ENCODE results near the gene RNF13. TPM values are rescaled to one million over a fixed set of nuclear protein-coding genes. Genes with fewer than 3 reads are reported as not detected.
A peak's percentile ranks its signal among the peaks of the same experiment; 100 is the strongest.

The RNF13 gene, protein sequence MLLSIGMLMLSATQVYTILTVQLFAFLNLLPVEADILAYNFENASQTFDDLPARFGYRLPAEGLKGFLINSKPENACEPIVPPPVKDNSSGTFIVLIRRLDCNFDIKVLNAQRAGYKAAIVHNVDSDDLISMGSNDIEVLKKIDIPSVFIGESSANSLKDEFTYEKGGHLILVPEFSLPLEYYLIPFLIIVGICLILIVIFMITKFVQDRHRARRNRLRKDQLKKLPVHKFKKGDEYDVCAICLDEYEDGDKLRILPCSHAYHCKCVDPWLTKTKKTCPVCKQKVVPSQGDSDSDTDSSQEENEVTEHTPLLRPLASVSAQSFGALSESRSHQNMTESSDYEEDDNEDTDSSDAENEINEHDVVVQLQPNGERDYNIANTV
- polyA plus RNA-seq (ENCODE audit: low read depth in 6 of 6): 100 to 1,000 TPM; 162 to 235 (median 220) TPM

DNA sequence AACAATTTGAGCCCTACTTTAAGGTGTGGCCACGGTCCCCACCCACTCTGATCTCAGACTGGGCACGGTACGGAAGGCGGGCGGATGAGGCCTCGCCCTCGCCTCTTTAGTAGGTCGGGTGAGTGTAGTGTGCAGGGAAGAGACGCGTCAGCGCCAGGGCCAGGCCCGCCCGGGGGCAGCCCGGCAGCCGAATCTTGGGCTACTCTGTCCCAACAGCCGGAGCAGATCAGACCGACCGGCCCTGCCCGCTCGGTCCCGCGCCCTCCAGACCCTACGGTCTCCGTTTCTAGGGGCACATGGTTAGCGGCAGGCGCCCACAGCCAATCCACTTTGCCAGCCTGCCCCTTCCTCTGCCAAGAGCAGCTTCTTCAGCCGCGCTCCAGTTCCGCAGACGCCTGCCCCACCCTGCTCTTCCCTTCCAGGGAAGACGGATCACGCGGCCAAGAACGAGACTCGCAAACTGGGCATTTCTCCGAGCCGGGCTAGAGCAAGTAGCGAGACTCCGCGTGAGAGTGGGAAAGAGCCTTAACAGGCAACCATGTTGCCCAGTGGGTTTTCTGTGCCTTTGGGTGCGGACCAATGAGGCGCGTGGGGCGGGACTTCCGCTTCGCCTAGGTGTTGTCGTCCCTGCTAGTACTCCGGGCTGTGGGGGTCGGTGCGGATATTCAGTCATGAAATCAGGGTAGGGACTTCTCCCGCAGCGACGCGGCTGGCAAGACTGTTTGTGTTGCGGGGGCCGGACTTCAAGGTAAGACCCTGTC lies at the start of gene RNF13:
Gene RNF13, plus strand, starts transcription at position 610 of the 761 bp plus-strand sequence. CDS start 32,812 bp downstream, outside the sequence.
- Mint-ChIP-seq H3K9me3 (no peaks in the 10 kb centered on the region), H3K4me1 (peaks cover 48 to 54% (median 49%) of the 10 kb centered on the region in 3 donors), H3K27me3 (no peaks in the 10 kb centered on the region), H3K27ac (peak within 1 kb of the TSS; percentile 92 to 100 (median 98)), H3K4me3 (peak within 1 kb of the TSS; percentile 94 to 100 (median 100)), H3K36me3 (peaks cover 0 to 4% of the 10 kb centered on the region in 2 donors)
- ATAC-seq (ENCODE audit: low read depth in 2 of 2) (peak; percentile 91 to 93), DNase-seq (peak; percentile 91)

DNA sequence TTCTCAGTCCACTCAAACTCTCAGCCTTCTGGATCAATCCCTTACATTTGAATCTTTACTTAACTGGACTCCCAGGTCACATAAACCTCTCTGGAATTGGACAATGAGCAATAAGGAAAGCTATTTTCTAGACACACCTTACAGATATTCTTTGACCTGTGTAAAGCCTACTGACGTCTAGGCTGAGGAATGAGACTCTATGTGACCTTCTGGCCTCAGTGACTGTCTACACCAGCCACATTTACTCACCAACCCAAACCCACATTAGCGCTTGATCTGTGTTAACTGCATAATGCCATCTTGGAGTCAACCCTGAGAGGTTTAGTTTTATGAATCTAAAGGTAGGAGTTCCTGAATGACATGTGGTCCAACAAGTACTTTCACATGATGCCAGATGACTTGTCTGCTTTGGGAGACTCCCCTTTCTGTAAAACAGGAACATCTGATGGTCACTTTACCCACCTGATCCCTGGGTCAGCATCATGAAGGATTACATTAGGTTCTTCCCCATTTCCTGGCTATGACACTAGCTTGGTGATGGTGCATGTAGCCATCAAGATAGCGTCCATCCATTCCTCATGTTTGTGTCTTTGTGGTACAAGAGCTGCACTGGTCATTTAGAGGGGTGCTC lies 49.3 kb upstream of the RNF13 start:
- Mint-ChIP-seq H3K4me1 (no peaks in the 10 kb centered on the region), H3K4me3 (no peak overlapping the region), H3K36me3 (no peaks in the 10 kb centered on the region), H3K9me3 (no peaks in the 10 kb centered on the region), H3K27me3 (peaks cover 0 to 26% (median 13%) of the 10 kb centered on the region in 3 donors), H3K27ac (no peak overlapping the region)
- ATAC-seq (ENCODE audit: low read depth in 2 of 2) (no peak), DNase-seq (no peak)

DNA sequence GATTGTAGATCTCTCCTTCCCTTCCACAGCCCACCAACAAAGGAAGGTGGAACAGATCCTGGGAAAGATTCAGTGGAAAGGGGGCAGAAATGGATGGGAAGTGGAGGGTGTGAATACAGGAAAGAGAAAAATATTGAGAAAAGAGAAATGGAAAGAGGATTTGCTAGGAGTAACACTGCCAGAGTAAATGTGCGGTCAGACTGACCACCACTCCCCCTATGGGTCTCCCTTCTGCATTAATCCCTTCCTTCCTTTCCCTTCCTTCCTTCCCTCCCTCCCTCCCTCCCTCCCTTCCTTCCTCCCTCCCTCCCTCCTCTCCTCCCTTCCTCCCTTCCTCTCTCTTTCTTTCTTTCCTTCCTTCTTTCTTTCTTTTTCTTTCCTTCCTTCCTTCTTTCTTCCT lies 48.7 kb upstream of the RNF13 start:
- Mint-ChIP-seq H3K9me3 (no peaks in the 10 kb centered on the region), H3K27me3 (peaks cover 0 to 26% (median 9%) of the 10 kb centered on the region in 3 donors), H3K36me3 (no peaks in the 10 kb centered on the region), H3K4me1 (no peaks in the 10 kb centered on the region), H3K27ac (peak overlapping the region in 1 of 6 donors; percentile 52), H3K4me3 (no peak overlapping the region)
- DNase-seq (no peak), ATAC-seq (ENCODE audit: low read depth in 2 of 2) (no peak)

DNA sequence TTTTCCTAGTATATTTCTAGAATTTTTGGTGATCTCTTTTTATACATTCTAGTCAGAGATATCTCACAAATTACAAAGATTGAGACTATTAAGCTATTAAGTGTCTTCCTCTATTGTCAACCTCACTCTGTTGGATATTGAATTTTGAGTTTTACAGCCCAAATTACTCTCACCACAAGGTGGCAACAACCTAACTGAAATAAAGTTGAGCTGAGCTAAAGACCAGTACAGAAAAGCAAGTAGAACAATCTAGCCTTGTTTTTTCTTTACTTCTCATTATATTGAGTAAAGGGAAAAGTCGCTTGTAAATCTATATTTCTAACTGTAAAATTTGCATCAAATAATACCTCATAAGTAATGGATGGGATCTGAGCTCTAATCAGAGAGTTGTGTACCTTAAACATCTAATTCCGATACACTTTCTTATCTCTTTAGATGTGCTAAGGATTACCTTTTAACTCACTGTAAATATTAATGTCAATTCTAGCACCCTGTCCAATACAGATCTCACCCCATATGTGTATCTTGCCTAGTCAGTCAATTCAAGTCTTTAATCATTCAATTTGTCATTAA lies 47.2 kb upstream of the RNF13 start:
- peak overlapping the region in 1 of 6 donors; percentile 14 for H3K27ac Mint-ChIP-seq

DNA sequence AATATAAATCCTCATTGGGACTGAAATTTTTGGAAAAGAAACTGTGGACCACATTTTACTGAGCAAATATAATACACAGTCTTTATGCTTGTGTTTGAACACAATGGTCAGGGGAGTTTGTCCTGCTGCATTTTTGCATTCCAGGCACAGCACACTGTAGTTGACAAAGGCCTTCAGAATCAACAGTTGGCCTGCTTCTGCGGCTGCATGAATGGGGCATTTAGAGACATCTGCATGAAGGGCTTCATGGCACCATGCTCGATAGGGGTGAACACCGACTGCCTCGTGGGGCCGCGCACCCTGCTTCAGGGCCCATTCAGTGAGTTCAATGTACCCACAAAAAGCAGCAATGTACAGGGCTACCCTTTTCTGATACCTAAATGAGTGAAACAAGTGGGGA lies 45.3 kb upstream of the RNF13 start:
- Mint-ChIP-seq H3K9me3 (no peaks in the 10 kb centered on the region), H3K27me3 (peaks cover 5 to 26% (median 10%) of the 10 kb centered on the region in 3 donors), H3K27ac (peak overlapping the region in 1 of 6 donors; percentile 80), H3K4me1 (peaks cover 0 to 10% (median 0%) of the 10 kb centered on the region in 3 donors), H3K4me3 (no peak overlapping the region), H3K36me3 (no peaks in the 10 kb centered on the region)
- ATAC-seq (ENCODE audit: low read depth in 2 of 2): no peak
- no peak for DNase-seq

More for the DNA sequence above, 47.2 kb upstream of the RNF13 start:
- Mint-ChIP-seq H3K36me3 (no peaks in the 10 kb centered on the region), H3K4me1 (no peaks in the 10 kb centered on the region), H3K27me3 (peaks cover 0 to 22% (median 5%) of the 10 kb centered on the region in 3 donors), H3K9me3 (no peaks in the 10 kb centered on the region), H3K4me3 (no peak overlapping the region)
- DNase-seq (peak; percentile 25), ATAC-seq (ENCODE audit: low read depth in 2 of 2) (peak; percentile 41 to 55)

DNA sequence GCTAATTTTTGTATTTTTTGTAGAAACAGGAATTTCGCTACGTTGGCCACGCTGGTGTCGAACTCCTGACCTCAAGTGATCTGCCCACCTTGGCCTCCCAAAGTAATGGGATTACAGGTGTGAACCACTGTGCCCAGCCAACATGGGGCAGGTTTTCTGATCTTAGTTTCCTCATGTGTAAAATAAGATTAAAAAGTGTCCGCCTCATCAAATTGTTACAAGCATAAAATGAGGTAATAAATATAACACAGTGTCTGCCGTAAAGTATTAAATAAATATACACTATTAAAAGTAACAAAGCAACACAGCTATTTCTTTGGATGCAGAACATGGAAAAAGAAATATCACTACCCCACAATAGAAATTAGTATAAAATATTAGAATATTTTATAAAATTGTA lies 44.3 kb upstream of the RNF13 start:
- Mint-ChIP-seq H3K27ac (no peak overlapping the region), H3K4me1 (peaks cover 0 to 10% (median 0%) of the 10 kb centered on the region in 3 donors), H3K9me3 (no peaks in the 10 kb centered on the region), H3K36me3 (no peaks in the 10 kb centered on the region), H3K4me3 (no peak overlapping the region), H3K27me3 (peaks cover 5 to 26% (median 10%) of the 10 kb centered on the region in 3 donors)
- DNase-seq (no peak), ATAC-seq (ENCODE audit: low read depth in 2 of 2) (no peak)

DNA sequence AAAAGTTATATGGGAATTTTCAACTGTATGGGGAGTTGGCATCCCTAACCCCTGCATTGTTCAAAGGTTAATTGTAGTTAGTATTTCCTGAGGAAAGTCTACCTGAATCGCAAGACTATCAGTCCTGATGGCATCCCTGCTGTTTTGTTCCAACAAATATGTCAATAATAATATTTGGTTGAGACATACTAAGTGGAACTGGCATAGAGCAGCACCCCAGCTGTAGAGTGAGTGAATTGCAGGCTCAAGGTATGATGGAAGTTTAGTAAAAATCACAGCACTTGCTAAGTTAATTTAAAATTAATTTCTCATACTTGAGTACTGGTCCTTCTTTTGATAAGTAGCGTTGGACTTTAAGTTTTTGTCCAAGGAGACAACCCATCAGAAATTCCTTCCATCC lies 42.8 kb upstream of the RNF13 start:
- DNase-seq (no peak), ATAC-seq (ENCODE audit: low read depth in 2 of 2) (no peak)
- Mint-ChIP-seq H3K27me3 (peaks cover 5 to 26% (median 10%) of the 10 kb centered on the region in 3 donors), H3K9me3 (no peaks in the 10 kb centered on the region), H3K4me1 (peaks cover 0 to 10% (median 0%) of the 10 kb centered on the region in 3 donors), H3K27ac (no peak overlapping the region), H3K36me3 (no peaks in the 10 kb centered on the region), H3K4me3 (no peak overlapping the region)

DNA sequence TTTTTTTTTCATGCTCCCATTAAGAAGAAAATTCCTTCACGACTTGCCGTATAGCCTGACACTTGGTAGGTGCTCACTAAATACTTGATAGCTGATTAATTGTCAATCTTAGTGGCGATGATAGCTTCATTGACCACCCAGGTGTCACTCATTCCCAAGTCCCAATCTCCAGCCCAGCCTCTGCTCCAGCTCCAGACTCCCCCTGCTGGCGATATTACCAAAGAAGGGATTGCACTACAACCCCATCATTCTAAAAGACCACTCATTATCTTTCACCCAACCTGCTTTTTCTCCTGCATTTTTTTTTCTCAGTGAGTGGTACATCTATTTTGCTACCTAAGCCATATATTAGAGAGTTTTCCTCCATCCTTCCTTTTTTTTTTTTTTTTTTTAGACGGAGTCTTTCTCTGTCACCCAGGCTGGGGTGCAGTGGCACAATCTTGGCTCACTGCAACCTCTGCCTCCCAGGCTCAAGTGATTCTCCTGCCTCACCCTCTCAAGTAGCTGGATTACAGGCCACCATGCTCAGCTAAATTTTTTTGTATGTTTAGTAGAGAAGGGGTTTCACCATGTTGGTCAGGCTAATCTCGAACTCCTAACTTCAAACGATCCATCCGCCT lies 41.3 kb upstream of the RNF13 start:
- H3K27ac Mint-ChIP-seq: peak overlapping the region in 1 of 6 donors; percentile 57
- peaks cover 0 to 19% (median 10%) of the 10 kb centered on the region in 3 donors for H3K27me3 Mint-ChIP-seq
- no peak overlapping the region for H3K4me3 Mint-ChIP-seq
- ATAC-seq (ENCODE audit: low read depth in 2 of 2) (peak in 1 of 2 donors; percentile 50), DNase-seq (no peak)
- no peaks in the 10 kb centered on the region for H3K9me3 Mint-ChIP-seq
- H3K36me3 Mint-ChIP-seq: no peaks in the 10 kb centered on the region
- peaks cover 0 to 10% (median 0%) of the 10 kb centered on the region in 3 donors for H3K4me1 Mint-ChIP-seq

DNA sequence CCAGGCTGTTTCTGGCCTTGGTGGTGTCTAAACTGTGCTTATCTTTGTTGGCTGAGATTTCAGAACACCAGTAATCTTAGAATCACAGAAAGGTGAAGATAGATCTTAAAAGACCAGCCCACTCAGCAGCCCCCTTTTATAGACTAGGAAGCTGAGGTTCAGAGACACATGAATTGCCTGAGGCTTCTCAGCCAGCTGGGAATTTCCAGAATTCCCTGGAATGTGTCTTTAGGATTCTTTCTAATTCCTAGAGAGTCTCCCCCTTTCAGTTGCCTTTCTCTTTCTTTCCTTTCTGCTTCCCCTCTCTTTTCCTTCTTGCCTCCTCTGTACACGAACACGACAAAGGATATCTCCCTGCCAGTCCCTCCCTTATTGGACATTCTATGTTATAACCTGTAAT lies 40.2 kb upstream of the RNF13 start:
- Mint-ChIP-seq H3K36me3 (no peaks in the 10 kb centered on the region), H3K4me3 (no peak overlapping the region), H3K27ac (no peak overlapping the region), H3K9me3 (no peaks in the 10 kb centered on the region), H3K27me3 (peaks cover 0 to 18% (median 15%) of the 10 kb centered on the region in 3 donors), H3K4me1 (peaks cover 0 to 15% (median 0%) of the 10 kb centered on the region in 3 donors)
- ATAC-seq (ENCODE audit: low read depth in 2 of 2): no peak
- DNase-seq: no peak

DNA sequence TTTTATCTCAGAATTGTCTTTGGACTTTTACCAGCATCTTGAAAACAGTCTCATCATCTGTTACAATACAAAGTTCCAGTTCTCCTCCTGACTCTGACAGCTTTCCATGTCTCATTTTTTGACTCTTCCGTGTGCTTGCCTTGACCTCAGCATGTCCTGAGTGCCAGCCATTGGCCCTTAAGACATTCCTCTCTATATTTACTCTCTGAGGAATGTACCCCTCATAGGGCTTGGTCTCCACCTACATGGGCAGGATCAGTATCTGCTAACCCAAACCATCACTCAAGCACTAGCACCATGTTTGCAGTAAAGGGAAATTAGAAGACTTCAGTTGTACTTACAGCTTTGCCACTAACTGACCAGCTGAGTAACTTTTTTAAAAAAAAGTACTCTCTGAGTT lies 36.8 kb upstream of the RNF13 start:
- Mint-ChIP-seq H3K27ac (peak overlapping the region in 1 of 6 donors; percentile 18), H3K27me3 (peaks cover 0 to 15% (median 7%) of the 10 kb centered on the region in 3 donors), H3K9me3 (no peaks in the 10 kb centered on the region), H3K4me1 (peaks cover 10 to 33% (median 16%) of the 10 kb centered on the region in 3 donors), H3K4me3 (no peak overlapping the region), H3K36me3 (no peaks in the 10 kb centered on the region)
- no peak for ATAC-seq (ENCODE audit: low read depth in 2 of 2)
- no peak for DNase-seq

DNA sequence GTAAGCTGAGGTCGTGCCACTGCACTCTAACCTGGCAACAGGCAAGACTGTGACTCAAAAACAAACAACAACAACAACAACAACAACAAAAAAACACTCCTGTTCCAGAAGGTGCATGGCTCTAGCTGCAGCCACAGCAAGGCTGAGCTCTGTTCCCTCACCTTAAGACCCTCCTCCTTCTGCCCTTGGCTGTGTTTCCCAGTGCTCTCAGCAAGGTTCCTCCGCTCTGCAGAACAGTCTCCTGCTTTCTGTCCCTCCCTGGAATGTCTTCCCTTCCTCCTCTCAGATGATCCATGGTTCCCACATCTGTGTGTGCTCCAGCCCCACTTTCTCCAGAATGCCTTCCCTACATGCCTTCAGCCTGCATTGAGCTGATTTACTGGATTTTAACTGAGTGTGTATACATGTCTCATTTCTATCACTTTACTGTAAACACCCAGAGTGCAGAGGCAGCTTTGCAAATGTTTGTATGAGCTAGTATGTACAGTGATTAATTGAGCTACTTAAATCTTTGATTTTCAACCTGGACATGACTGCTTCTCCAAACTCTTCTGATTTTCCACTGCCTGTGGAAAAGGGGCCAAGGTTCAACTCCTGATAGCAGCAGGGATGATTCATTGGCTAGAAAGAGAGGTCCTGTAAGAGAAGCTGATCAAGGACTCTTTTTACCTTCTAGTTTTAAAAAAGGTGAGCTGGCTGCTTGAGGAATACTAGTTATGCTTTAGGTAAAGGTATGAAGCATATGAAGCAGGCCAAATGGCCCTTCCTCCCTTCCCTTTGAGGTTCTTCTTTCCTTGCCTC lies 35.4 kb upstream of the RNF13 start:
- Mint-ChIP-seq H3K4me1 (peaks cover 17 to 29% (median 28%) of the 10 kb centered on the region in 3 donors), H3K27ac (no peak overlapping the region), H3K27me3 (peaks cover 0 to 9% (median 0%) of the 10 kb centered on the region in 3 donors), H3K9me3 (no peaks in the 10 kb centered on the region), H3K4me3 (no peak overlapping the region), H3K36me3 (no peaks in the 10 kb centered on the region)
- ATAC-seq (ENCODE audit: low read depth in 2 of 2): no peak
- no peak for DNase-seq

DNA sequence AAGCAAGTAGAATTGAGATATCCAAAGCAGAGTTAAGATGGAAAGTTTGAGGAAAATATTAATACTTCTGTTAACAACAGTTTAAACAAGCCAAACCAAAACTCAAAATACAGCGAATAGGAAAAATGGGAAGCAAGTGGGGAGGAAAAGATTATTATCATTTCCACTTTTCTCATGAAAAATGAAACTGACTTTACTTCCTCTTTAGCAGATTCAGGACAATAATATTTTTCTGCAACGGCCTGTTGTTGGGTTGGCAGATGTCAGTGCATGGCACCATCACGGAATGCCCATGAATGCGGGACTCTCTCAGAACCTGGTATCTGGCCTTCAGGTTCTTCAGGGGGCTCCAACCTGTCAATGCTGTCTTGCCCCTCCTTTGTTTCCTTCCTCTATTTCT lies 31.8 kb upstream of the RNF13 start:
- Mint-ChIP-seq H3K4me1 (peaks cover 34 to 49% (median 48%) of the 10 kb centered on the region in 3 donors), H3K9me3 (no peaks in the 10 kb centered on the region), H3K4me3 (peak overlapping the region; percentile 51 to 88 (median 80)), H3K27ac (peak overlapping the region; percentile 92 to 99 (median 97)), H3K27me3 (peaks cover 0 to 9% (median 0%) of the 10 kb centered on the region in 3 donors), H3K36me3 (no peaks in the 10 kb centered on the region)
- DNase-seq: peak; percentile 62
- ATAC-seq (ENCODE audit: low read depth in 2 of 2): peak; percentile 88 to 91

Data from naive B cell (primary cell).